Smooth muscle cell (in vitro differentiated cells): ENCODE results near the gene SIM1. TPM values are rescaled to one million over a fixed set of nuclear protein-coding genes. Genes with fewer than 3 reads are reported as not detected.
A peak's percentile ranks its signal among the peaks of the same experiment; 100 is the strongest.

Source experiments
- DNase-seq: peaks from one replicate; lab custom pipeline; 2025; ENCODE audit not compliant: unreplicated experiment; lab: John Stamatoyannopoulos, UW
- H2AFZ ChIP-seq: fragments of 200-600 bp; sonication (generic); 2 replicates; pipeline ENCODE4 v1.6.0; 2016; ENCODE audit warnings: antibody characterized with exemption, low read depth, mild to moderate bottlenecking
- H3F3A ChIP-seq: fragments of 200-600 bp; sonication (generic); 2 replicates; pipeline ENCODE4 v1.6.0; 2017; ENCODE audit warnings: antibody characterized with exemption, low read depth
- H3K27ac ChIP-seq: fragments of 200-600 bp; sonication (generic); 2 replicates; pipeline ENCODE4 v1.5.1; 2016; ENCODE audit warnings: low read depth, mild to moderate bottlenecking
- H3K27me3 ChIP-seq: fragments of 200-600 bp; sonication (generic); 2 replicates; pipeline ENCODE4 v1.6.1; 2016; ENCODE audit warnings: low read depth, mild to moderate bottlenecking
- H3K36me3 ChIP-seq: fragments of 200-600 bp; sonication (generic); 2 replicates; pipeline ENCODE4 v1.5.1; 2016; ENCODE audit warnings: low read depth
- H3K4me1 ChIP-seq: fragments of 200-600 bp; sonication (generic); 2 replicates; pipeline ENCODE4 v1.5.1; 2016; ENCODE audit warnings: low read depth
- H3K4me2 ChIP-seq: fragments of 200-600 bp; sonication (generic); 2 replicates; pipeline ENCODE4 v1.6.0; 2016; ENCODE audit warnings: mild to moderate bottlenecking
- H3K4me3 ChIP-seq: fragments of 200-600 bp; sonication (generic); 2 replicates; pipeline ENCODE4 v1.5.1; 2016; ENCODE audit warnings: mild to moderate bottlenecking
- H3K79me2 ChIP-seq: fragments of 200-600 bp; sonication (generic); 2 replicates; pipeline ENCODE4 v1.6.0; 2016; ENCODE audit warnings: low read depth, mild to moderate bottlenecking
- H3K9ac ChIP-seq: fragments of 200-600 bp; sonication (generic); 2 replicates; pipeline ENCODE4 v1.6.0; 2016; ENCODE audit warnings: low read depth
- H3K9me3 ChIP-seq: fragments of 200-600 bp; sonication (generic); replicated peaks from 2 replicates; pipeline ENCODE4 v1.5.1; 2016; ENCODE audit warnings: low read depth
- H4K20me1 ChIP-seq: fragments of 200-600 bp; sonication (generic); 2 replicates; pipeline ENCODE4 v1.6.0; 2016; ENCODE audit warnings: low read depth
- WGBS: methylation state at CpG from one replicate; pipeline ENCODE4 v1.1.7; 2016; ENCODE audit warnings: low lambda C conversion rate; 5-methylcytosine and 5-hydroxymethylcytosine counted together
- polyA plus RNA-seq: library from polyadenylated mRNA; unstranded; fragments of >200 nt; fragmentation: Nextera tagmentation; extraction: Ambion mirVana; gene quantifications from 2 replicates; pipeline ENCODE4 v1.2.1, GENCODE V29; 2016
- total RNA-seq: library from RNA; depleted of rRNA; stranded (reverse); fragments of >200 nt; gene quantifications from 2 replicates; pipeline ENCODE4 v1.2.3, GENCODE V29; 2014
- TF ChIP-seq, protein P1 (sequence below): fragments of 200-600 bp; sonication (generic); IDR thresholded peaks from 2 replicates; pipeline ENCODE4 v1.5.1; 2017; ENCODE audit warnings: borderline replicate concordance, mild to moderate bottlenecking, antibody characterized with exemption; ENCODE audit not compliant: insufficient read depth, poor library complexity, severe bottlenecking

The SIM1 gene
- total and polyA plus RNA-seq, 2 experiments from 2014 or later: not detected

GRCh38 chr6:100506651-100507050 lies 41.9 kb upstream of the SIM1 start:
- no peaks in the 10 kb centered on the region for H3K27me3 ChIP-seq
- H3K79me2 ChIP-seq: no peaks in the 10 kb centered on the region
- H3K4me1 ChIP-seq: peaks cover 15% of the 10 kb centered on the region
- H4K20me1 ChIP-seq: no peaks in the 10 kb centered on the region
- H3K9ac ChIP-seq: no peak overlapping the region
- H3K9me3 ChIP-seq: no peaks in the 10 kb centered on the region
- H3K27ac ChIP-seq: no peak overlapping the region
- no peak overlapping the region for H3K4me3 ChIP-seq
- H3K4me2 ChIP-seq: no peak overlapping the region
- peaks cover 27% of the 10 kb centered on the region for H3K36me3 ChIP-seq
- 95% methylated on average over 2 of the region's 2 CpGs for WGBS
- no peak for DNase-seq
- H2AFZ ChIP-seq: no peak overlapping the region
- TF ChIP-seq, protein P1, sequence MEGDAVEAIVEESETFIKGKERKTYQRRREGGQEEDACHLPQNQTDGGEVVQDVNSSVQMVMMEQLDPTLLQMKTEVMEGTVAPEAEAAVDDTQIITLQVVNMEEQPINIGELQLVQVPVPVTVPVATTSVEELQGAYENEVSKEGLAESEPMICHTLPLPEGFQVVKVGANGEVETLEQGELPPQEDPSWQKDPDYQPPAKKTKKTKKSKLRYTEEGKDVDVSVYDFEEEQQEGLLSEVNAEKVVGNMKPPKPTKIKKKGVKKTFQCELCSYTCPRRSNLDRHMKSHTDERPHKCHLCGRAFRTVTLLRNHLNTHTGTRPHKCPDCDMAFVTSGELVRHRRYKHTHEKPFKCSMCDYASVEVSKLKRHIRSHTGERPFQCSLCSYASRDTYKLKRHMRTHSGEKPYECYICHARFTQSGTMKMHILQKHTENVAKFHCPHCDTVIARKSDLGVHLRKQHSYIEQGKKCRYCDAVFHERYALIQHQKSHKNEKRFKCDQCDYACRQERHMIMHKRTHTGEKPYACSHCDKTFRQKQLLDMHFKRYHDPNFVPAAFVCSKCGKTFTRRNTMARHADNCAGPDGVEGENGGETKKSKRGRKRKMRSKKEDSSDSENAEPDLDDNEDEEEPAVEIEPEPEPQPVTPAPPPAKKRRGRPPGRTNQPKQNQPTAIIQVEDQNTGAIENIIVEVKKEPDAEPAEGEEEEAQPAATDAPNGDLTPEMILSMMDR: no peak
- H3F3A ChIP-seq: peaks cover 11% of the 10 kb centered on the region

DNA sequence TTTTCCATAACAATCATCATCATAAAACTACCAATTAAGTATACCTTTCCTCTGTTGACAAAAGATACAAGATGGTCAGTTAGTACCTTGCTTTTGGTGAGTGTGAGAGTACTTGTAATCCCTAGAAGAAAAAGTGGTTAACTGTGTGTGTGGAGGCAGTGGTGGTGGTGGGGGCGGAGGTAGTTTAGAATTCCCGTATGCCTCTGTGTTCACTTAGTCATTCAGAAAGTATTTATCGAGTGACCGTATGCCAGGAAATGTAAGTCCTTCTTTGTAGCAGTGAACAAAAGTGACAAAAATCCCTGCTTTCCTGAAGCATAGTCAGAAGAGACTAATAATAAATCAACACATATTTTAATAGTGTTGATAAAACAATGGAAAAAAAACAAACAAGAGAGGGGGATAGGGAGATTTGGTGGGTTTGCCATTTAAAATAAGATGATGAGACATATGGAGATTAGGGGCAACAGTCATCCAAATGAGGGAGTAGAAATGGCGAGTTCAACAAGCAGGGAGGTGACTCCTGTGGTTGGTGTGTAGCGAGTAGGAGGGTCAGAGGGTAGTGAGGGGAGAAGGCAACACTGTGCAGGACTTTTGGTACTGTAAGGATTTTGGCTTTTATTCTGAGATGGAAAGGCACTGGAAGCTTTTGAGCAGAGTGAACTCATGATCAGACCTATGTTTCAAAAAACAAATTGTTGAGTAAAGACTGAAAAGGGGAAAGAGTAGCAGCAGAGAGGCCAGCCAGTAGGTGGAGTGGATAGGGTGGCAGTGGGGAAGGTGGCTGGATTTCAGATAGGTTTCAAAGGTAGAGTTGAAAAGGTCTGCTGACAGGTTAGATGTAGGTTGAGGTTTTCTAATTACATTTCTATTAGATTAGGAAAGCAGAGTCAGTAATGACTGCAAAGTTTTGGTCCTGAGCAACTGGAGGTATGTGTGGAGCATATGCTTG lies 40.3 kb upstream of the SIM1 start:
- Histone ChIP-seq H3F3A (peaks cover 11% of the 10 kb centered on the region), H3K27me3 (no peaks in the 10 kb centered on the region), H3K4me2 (peak overlapping the region; percentile 80), H3K79me2 (no peaks in the 10 kb centered on the region), H4K20me1 (no peaks in the 10 kb centered on the region), H3K36me3 (peaks cover 14% of the 10 kb centered on the region), H3K4me3 (no peak overlapping the region), H3K9me3 (no peaks in the 10 kb centered on the region), H3K9ac (peak overlapping the region; percentile 25), H3K27ac (peak overlapping the region; percentile 87), H2AFZ (no peak overlapping the region), H3K4me1 (peaks cover 15% of the 10 kb centered on the region)
- DNase-seq: no peak
- 8% methylated on average over 6 of the region's 6 CpGs for WGBS
- TF ChIP-seq, protein P1: no peak

- H2AFZ ChIP-seq: no peak overlapping the region
- peaks cover 15% of the 10 kb centered on the region for H3K4me1 ChIP-seq
- H3K36me3 ChIP-seq: peaks cover 2% of the 10 kb centered on the region
- peaks cover 11% of the 10 kb centered on the region for H3F3A ChIP-seq
- H3K9ac ChIP-seq: no peak overlapping the region
- DNase-seq: no peak
- H3K27me3 ChIP-seq: no peaks in the 10 kb centered on the region
- H3K4me2 ChIP-seq: no peak overlapping the region
- TF ChIP-seq, protein P1: no peak
- H3K79me2 ChIP-seq: no peaks in the 10 kb centered on the region
- no peak overlapping the region for H3K27ac ChIP-seq
- H4K20me1 ChIP-seq: no peaks in the 10 kb centered on the region
- no peaks in the 10 kb centered on the region for H3K9me3 ChIP-seq
- no peak overlapping the region for H3K4me3 ChIP-seq
Observed at GRCh38 chr6:100503043-100503705, 38.5 kb upstream of the SIM1 start.
